ENCODE data around the gene CD7. TPM values are rescaled to one million over a fixed set of nuclear protein-coding genes. Genes with fewer than 3 reads are reported as not detected.

The CD7 gene
- total RNA-seq, 2 donors from 2014 or later: 0.55 to 0.80 TPM

DNA sequence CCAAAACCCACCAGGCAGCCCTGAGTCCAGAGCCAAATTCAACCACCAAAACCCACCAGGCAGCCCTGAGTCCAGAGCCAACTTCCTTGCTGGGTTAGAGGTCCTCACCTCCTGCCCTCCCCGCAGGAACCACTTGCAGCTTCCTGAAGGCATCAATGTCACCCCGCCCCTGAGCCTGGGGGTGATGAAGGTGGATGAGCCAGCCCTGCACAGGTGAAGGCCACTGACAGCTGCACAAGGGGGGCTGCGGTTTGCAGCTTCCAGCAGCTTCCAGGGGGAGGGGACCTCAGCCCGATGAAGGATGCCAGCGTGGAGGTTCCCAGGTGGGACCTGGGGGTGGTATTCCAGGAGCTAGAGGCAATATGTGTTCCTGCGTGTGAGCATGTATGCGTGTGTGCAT lies 36.3 kb downstream of the CD7 start:
- no peaks in the 10 kb centered on the region for H3K27me3 ChIP-seq (ENCODE audit: control insufficient read depth, insufficient read depth, low read length, poor library complexity, severe bottlenecking)
- DNase-seq: peak; percentile 61

DNA sequence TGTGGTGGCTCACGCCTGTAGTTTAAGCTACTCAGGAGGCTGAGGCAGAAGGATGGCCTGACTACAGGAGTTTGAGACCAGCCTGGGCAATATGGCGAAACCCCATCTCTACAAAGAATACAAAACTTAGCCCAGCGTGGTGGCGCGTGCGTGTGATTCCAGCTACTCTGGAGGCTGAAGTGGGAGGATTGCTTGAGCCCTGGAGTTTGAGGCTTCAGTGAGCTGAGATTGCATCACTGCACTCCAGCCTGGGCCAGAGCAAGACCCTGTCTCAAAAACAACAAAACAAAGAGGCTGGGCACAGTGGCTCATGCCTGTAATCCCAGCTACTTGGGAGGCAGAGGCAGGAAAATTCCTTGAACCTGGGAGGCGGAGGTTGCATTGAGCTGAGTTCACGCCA lies 36.9 kb downstream of the CD7 start:
- 89 to 96% methylated on average over 7 to 8 of the region's 8 CpGs for WGBS, 2 experiments (ENCODE audit: insufficient coverage in 1 of 2, insufficient read length in 1 of 2)
- Histone ChIP-seq H3K9ac (ENCODE audit: extremely low read depth, low read length, poor library complexity, severe bottlenecking) (no peak overlapping the region), H3K27me3 (ENCODE audit: control insufficient read depth, insufficient read depth, low read length, poor library complexity, severe bottlenecking) (no peaks in the 10 kb centered on the region), H3K4me3 (ENCODE audit: low read length) (no peak overlapping the region), H3K9me3 (ENCODE audit: control insufficient read depth, low read length) (no peaks in the 10 kb centered on the region), H3K36me3 (ENCODE audit: control insufficient read depth, insufficient read depth, low read length) (no peaks in the 10 kb centered on the region), H3K4me1 (ENCODE audit: control insufficient read depth, insufficient read depth, low read length) (peaks cover 12% of the 10 kb centered on the region), H3K27ac (ENCODE audit: low read depth, low read length) (no peak overlapping the region)
- H3K27me3 Mint-ChIP-seq (ENCODE audit: insufficient read depth): peaks cover 46% of the 10 kb centered on the region
- DNase-seq: no peak
- no peaks in the 10 kb centered on the region for H3K36me3 Mint-ChIP-seq (ENCODE audit: low read depth)
- no peak overlapping the region for H3K4me3 Mint-ChIP-seq
- H3K4me1 Mint-ChIP-seq: peaks cover 19% of the 10 kb centered on the region
- H3K9me3 Mint-ChIP-seq: peaks cover 2% of the 10 kb centered on the region
- H3K27ac Mint-ChIP-seq: no peak overlapping the region
- TF ChIP-seq, protein P1, sequence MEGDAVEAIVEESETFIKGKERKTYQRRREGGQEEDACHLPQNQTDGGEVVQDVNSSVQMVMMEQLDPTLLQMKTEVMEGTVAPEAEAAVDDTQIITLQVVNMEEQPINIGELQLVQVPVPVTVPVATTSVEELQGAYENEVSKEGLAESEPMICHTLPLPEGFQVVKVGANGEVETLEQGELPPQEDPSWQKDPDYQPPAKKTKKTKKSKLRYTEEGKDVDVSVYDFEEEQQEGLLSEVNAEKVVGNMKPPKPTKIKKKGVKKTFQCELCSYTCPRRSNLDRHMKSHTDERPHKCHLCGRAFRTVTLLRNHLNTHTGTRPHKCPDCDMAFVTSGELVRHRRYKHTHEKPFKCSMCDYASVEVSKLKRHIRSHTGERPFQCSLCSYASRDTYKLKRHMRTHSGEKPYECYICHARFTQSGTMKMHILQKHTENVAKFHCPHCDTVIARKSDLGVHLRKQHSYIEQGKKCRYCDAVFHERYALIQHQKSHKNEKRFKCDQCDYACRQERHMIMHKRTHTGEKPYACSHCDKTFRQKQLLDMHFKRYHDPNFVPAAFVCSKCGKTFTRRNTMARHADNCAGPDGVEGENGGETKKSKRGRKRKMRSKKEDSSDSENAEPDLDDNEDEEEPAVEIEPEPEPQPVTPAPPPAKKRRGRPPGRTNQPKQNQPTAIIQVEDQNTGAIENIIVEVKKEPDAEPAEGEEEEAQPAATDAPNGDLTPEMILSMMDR (conservative IDR thresholded peaks at IDR 0.05): no peak

More for the DNA sequence above, 36.3 kb downstream of the CD7 start:
- no peak overlapping the region for H3K9ac ChIP-seq (ENCODE audit: extremely low read depth, low read length, poor library complexity, severe bottlenecking)
- no peak overlapping the region for H3K4me3 Mint-ChIP-seq
- H3K4me1 Mint-ChIP-seq: peaks cover 19% of the 10 kb centered on the region
- H3K4me1 ChIP-seq (ENCODE audit: control insufficient read depth, insufficient read depth, low read length): peaks cover 12% of the 10 kb centered on the region
- H3K36me3 Mint-ChIP-seq (ENCODE audit: low read depth): no peaks in the 10 kb centered on the region
- no peaks in the 10 kb centered on the region for H3K36me3 ChIP-seq (ENCODE audit: control insufficient read depth, insufficient read depth, low read length)
- H3K27ac Mint-ChIP-seq: no peak overlapping the region
- H3K9me3 Mint-ChIP-seq: peaks cover 2% of the 10 kb centered on the region
- H3K4me3 ChIP-seq (ENCODE audit: low read length): no peak overlapping the region
- H3K27ac ChIP-seq (ENCODE audit: low read depth, low read length): no peak overlapping the region
- TF ChIP-seq, protein P1 (conservative IDR thresholded peaks at IDR 0.05): no peak
- no peaks in the 10 kb centered on the region for H3K9me3 ChIP-seq (ENCODE audit: control insufficient read depth, low read length)
- peaks cover 44% of the 10 kb centered on the region for H3K27me3 Mint-ChIP-seq (ENCODE audit: insufficient read depth)
- 88 to 89% methylated on average over 3 to 7 of the region's 7 CpGs for WGBS, 2 experiments (ENCODE audit: insufficient coverage in 1 of 2, insufficient read length in 1 of 2)

GRCh38 chr17:82278786-82279391 lies 38.5 kb downstream of the CD7 start:
- H3K9me3 Mint-ChIP-seq: peaks cover 2% of the 10 kb centered on the region
- peaks cover 61% of the 10 kb centered on the region for H3K27me3 Mint-ChIP-seq (ENCODE audit: insufficient read depth)
- WGBS, 2 experiments (ENCODE audit: insufficient coverage in 1 of 2, insufficient read length in 1 of 2): 68 to 91% methylated on average over 11 to 16 of the region's 16 CpGs
- peak overlapping the region; percentile 27 for H3K27ac Mint-ChIP-seq
- Histone ChIP-seq H3K4me3 (ENCODE audit: low read length) (no peak overlapping the region), H3K27me3 (ENCODE audit: control insufficient read depth, insufficient read depth, low read length, poor library complexity, severe bottlenecking) (no peaks in the 10 kb centered on the region), H3K36me3 (ENCODE audit: control insufficient read depth, insufficient read depth, low read length) (no peaks in the 10 kb centered on the region), H3K9ac (ENCODE audit: extremely low read depth, low read length, poor library complexity, severe bottlenecking) (no peak overlapping the region), H3K9me3 (ENCODE audit: control insufficient read depth, low read length) (no peaks in the 10 kb centered on the region), H3K4me1 (ENCODE audit: control insufficient read depth, insufficient read depth, low read length) (peaks cover 17% of the 10 kb centered on the region), H3K27ac (ENCODE audit: low read depth, low read length) (no peak overlapping the region)
- H3K4me3 Mint-ChIP-seq: no peak overlapping the region
- TF ChIP-seq, protein P1 (conservative IDR thresholded peaks at IDR 0.05): no peak
- DNase-seq: peak; percentile 78
- H3K36me3 Mint-ChIP-seq (ENCODE audit: low read depth): no peaks in the 10 kb centered on the region
- H3K4me1 Mint-ChIP-seq: peaks cover 19% of the 10 kb centered on the region
